GM12892 (cell line): ENCODE data around the gene ITGB5.
"Not testable (repeated sequence)": the region's sequence is repeated elsewhere in the genome, so short reads cannot be mapped to it uniquely, and the experiment has no call there.

Source experiments
- DNase-seq: peaks from one replicate; pipeline ENCODE4 v3.0.0; 2011; ENCODE audit not compliant: insufficient read length
- FAIRE-seq: peaks from 2 replicates; lab custom pipeline; 2011; peaks lifted over from hg19 to GRCh38; lab: Jason Lieb, UNC
- POLR2A ChIP-seq: IDR thresholded peaks from 2 replicates; pipeline ENCODE4 v1.6.1; 2011; ENCODE audit warnings: low read depth, low read length, control low read depth
- POLR2AphosphoS5 ChIP-seq: IDR thresholded peaks from 2 replicates; pipeline ENCODE4 v1.6.1; 2011; ENCODE audit warnings: low read depth, low read length, control low read depth
- TAF1 ChIP-seq: IDR thresholded peaks from 2 replicates; pipeline ENCODE4 v1.6.1; 2011; ENCODE audit warnings: low read depth, mild to moderate bottlenecking, control low read depth, low read length, borderline replicate concordance

The ITGB5 gene

DNA sequence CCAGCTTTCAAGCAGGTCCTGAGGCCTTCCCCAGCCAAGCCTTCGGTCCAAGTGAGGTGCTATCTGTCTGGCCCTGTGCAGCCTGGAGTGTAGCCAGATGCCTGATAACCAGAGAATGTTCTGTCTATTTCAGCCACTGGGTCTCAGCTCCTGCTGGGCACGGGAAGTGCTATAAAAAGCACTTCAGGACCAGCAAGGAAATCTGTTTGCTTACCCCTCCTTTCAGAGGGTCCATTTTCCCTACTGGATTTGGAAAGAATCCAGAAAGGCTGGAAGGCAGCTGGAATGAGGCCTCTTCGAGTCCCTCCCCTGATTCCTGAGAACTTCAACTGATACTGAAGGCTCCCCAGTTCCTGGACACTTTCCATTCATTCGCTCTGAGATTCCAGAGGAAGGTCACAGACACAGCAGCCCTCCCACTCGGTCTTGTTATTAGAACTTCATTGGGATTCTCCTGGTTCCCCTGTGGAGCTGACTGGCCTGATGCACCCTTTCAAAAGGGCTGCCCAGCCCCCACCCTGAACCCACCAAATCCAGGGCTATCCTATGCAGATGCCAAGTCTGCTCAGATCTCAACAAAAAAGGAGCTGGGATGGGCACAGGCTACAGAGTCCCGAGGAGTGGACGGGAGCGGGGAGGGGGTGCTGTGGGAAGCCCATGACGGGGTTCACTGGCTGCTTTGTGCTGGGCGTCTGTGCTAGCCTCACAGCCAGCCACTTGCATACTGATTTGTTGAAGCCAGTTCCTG lies 86.5 kb downstream of the ITGB5 start:
- no peak for DNase-seq
- TF ChIP-seq POLR2AphosphoS5 (no peak), POLR2A (no peak), TAF1 (no peak)
- FAIRE-seq: no peak

DNA sequence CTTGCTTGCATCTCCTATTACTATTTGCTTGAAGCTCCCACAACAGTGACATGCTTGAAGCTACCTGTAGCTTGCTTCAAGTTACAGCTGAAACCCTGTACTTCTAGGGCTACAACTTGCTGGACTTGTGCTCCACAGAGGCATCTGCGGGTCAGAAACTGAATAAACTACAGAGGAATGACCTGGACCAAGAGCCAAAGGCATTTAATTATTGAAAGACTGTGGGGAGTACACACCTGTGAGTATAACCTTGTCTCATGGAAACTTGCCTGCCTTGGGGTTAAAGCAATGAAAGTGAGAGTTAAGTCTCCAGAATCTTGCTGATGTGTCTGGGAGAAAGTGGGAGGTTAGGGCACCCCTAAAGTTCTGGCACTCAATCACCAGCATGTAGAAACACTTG lies 87.1 kb downstream of the ITGB5 start:
- FAIRE-seq (no peak), DNase-seq (no peak)
- TF ChIP-seq TAF1 (no peak), POLR2AphosphoS5 (no peak), POLR2A (no peak)

DNA sequence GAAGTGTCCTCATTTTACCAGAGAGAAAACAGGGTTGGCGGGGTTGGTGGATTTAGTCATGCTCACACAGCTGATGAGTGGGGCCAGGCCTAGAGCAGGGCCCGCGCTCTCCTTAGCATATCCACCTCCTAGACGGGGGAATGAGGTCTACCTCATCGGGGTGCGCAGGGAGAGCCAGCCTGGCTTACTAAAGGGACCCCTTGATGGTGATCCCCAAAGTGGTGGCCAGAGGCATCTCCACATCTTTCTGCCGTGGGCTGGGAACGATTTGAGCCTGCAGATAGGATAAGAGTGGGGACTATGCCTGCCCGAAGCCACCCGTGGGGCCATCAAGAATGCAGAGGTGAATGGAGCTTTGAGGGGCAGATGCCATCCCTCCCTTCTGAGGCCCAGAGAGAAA lies 87.5 kb downstream of the ITGB5 start:
- FAIRE-seq: no peak

DNA sequence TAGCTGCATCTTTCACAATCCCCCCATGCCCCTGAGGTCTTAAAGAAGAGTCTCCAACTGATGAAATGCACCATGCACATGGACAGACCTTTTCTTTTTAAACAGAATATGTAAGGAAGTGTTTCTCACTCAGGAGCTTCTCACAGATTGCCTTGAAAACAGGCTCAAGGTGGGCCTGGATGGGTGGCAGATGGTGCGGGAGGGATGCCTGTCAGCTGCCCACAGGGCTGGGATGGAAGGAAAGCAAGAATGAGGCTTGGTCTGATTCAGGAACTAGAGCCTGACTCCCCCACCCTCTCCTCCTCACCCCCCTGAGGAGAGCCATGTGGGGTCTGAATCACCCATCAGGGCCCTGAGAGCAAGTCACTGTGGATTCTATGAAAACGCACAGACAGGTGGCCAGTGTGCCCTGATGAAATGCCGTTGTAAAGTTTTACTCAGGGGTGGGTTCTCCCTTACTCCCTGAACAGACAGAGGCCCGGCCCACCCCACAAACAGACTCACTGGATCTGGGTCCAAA lies 89.7 kb downstream of the ITGB5 start:
- no peak for FAIRE-seq
- no peak for DNase-seq
- TF ChIP-seq TAF1 (no peak), POLR2AphosphoS5 (no peak), POLR2A (no peak)

More for the DNA sequence above, 87.5 kb downstream of the ITGB5 start:
- TF ChIP-seq POLR2AphosphoS5: no peak
- TF ChIP-seq POLR2A: no peak
- TF ChIP-seq TAF1: no peak
- no peak for DNase-seq

DNA sequence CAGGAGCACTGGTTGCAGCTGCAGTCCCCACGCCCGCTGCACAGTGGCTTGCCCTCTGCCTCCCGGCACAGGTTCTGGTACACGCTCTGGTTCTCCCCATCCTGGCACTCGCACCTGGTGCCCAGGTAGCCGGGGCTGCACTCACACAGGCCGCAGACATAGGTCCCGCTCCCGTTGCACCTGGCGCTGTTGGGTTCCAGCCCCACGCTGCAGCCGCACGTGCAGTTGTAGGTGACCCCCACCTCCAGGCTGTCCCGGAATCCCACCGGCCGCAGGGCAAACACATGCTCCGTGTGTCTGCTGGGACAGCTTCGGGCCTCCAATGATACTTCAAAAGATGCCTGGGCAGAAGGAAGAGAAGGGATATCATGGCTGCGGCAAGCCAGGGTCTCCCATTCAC lies 90.7 kb downstream of the ITGB5 start:
- DNase-seq (no peak), FAIRE-seq (no peak)
- TF ChIP-seq POLR2AphosphoS5 (no peak), POLR2A (no peak), TAF1 (no peak)

DNA sequence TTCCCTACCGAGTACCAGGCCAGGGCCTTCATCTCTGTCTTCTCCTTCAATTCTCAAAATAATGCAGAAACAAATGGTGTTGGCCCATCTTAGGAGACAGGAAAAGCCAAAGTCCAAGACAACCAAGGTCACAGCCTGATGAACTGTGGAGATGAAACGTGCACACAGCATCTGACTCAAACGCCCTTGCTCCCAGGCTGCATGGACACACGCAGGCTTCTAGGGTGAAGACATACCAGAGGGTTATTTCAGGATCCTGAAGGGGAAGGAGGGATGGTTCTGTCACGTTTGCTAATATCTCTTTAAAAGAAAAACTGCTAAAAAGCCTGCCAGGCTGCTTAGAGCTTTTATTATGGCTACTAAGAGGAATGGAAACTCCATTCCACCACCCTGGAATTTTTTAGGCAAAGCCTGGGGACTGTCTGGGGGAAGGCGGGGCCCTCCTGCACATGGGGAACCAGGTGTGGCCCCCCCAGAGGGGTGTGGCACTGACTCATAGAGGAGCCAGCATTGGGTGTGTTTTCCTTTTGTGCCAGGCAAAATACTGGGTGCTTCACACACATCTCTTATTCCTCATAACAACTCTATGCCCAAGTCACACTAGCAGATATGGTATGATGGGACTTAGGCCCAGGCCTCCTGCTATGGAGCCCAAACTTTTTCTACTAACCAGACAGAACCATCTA lies 94.0 kb downstream of the ITGB5 start:
- FAIRE-seq (no peak), DNase-seq (no peak)
- no peak for TF ChIP-seq POLR2AphosphoS5
- TF ChIP-seq POLR2A: no peak
- TF ChIP-seq TAF1: no peak

DNA sequence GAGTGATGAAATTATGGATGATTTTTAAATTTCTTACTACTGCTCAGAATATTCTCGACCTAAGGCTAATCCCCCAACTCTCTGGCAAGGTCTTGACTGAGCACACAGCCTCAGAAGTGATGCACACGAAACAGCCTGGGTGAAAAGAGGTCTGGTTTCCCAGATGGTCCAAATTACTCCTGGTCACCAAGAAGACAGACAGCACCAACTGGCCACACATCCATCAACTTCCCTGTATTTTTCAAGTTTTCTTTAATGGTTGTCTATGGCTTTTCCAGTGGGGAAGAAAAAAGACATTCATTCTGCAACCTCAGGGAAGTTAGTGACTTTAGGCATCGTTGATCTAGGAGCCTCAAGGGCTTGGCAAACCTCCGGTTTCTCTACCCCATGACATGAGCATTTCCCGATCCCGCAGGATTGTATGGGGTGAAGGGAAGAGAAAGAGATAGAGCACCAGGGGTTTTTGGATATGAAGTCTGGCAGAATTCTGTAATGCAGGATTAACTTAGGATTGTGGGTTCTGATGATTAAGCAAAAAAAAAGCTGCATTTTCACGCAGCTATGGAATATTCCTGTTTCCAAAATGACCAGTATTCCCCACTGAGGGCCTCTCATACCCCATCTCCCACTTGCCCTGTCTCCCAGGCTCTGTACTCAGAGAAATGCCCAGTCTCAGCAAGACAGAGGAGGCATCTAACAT lies 94.7 kb downstream of the ITGB5 start:
- TF ChIP-seq TAF1 (no peak), POLR2AphosphoS5 (no peak), POLR2A (no peak)
- no peak for DNase-seq
- no peak for FAIRE-seq

DNA sequence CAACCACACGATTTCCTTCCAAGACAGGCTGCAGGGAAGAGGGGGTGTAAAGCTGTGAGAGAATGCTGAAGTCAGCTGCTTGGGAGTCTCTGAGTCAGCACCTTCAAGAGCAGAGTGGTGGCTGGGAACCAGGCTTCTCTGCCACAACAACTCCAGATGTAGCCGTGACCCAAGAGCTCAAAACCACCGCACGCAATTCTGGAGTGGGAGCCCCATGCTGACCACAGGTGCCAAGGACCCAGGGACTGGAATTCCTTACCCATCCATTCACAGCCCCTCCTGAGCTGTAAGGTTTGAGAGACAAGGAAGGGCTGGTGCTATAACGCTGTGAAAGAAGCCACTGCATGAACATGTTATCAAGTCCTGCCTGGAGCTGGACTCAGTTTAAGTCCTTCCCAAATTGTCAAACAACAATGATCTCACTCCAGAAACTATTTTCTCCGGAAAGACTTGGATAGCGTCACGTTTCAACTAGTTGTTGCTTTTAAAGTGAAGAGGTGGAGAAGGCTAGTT lies 95.5 kb downstream of the ITGB5 start:
- no peak for FAIRE-seq

DNA sequence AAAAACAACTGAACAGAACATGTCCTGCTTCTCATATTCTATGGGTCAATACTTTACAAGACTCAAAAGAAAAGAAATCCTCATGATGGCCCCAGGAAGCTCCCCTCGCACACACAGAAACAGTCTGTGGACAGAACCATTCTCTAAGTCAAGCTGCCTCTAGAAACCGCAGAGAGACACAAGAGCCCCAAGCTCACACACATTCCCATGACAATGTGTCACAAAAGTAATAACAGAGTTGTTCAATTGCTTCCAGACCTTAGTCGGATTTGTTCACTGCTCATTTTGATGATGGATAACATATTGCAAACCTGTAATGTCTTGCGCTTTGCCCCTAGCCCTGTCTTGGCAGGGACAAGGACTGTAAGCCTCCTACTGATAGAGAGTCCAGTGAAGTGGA lies 96.0 kb downstream of the ITGB5 start:
- no peak for FAIRE-seq
- no peak for TF ChIP-seq POLR2AphosphoS5
- no peak for TF ChIP-seq TAF1
- no peak for TF ChIP-seq POLR2A
- DNase-seq: no peak

More for the DNA sequence above, 95.5 kb downstream of the ITGB5 start:
- DNase-seq: no peak
- no peak for TF ChIP-seq POLR2A
- no peak for TF ChIP-seq TAF1
- TF ChIP-seq POLR2AphosphoS5: no peak

DNA sequence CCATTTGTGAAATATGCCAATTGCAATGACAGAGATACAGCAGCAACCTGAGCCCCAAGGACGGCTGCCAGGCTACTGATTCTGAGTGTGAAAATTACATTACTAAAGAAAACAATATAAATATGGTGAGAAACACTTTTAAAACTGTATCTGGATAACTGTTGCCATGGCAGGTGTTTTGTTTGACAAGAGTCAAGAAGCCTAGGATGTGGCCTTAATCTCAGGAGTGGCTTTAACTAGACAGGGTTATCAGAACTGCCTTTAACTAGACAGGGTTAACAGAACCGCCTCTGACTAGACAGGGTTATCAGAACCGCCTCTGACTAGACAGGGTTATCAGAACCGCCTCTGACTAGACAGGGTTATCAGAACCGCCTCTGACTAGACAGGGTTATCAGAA lies 98.1 kb downstream of the ITGB5 start:
- DNase-seq, FAIRE-seq: not testable (repeated sequence)

DNA sequence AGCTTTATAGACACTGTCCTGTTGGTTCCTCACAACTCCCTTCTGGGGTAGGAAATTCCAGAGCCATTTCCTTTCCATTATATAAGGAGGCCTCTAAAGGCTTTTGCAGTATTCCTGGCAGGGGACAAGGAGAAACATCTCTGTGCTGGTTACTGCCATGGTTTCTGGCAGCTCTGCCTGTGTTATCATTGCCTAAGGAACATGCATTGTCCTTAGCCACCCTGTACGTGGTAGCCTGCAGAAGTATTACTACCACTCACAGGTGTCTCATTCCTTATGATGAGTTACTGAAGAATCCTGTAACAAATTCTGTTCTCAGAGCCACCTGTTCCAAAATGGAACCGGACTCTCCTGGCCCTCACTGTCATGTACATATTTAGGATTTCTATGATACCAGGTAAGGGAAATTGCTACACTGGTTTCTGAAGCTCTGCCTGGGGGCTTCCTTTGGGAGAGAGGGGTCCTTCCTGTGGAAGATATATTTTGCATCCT lies 98.9 kb downstream of the ITGB5 start:
- TF ChIP-seq POLR2AphosphoS5 (no peak), POLR2A (no peak), TAF1 (no peak)
- DNase-seq (no peak), FAIRE-seq (no peak)
